WTC11 (cell line): ENCODE measurements around the gene OXNAD1.

Experiments used
- ATF1 ChIP-seq: sonication (generic); formaldehyde crosslinking; IDR thresholded peaks from 2 replicates; pipeline ENCODE4 v1.8.1; 2023; ENCODE audit warnings: mild to moderate bottlenecking, moderate library complexity, missing genetic modification reagents
- CREB1 ChIP-seq: sonication (generic); formaldehyde crosslinking; IDR thresholded peaks from 2 replicates; pipeline ENCODE4 v1.8.0; 2023; ENCODE audit warnings: mild to moderate bottlenecking, missing genetic modification reagents
- CTCF ChIP-seq: fragments of 200-600 bp; IDR thresholded peaks from 2 replicates; pipeline ENCODE4 v1.8.0; 2022; ENCODE audit warnings: antibody characterized with exemption
- ERG ChIP-seq: fragments of 250-450 bp; sonication (Bioruptor Pico); IDR thresholded peaks from 2 replicates; pipeline ENCODE4 v1.8.0; 2021; ENCODE audit warnings: mild to moderate bottlenecking
- FOXJ3 ChIP-seq: sonication (generic); formaldehyde crosslinking; IDR thresholded peaks from 2 replicates; pipeline ENCODE4 v1.9.0; 2021; ENCODE audit warnings: missing genetic modification reagents, mild to moderate bottlenecking, borderline replicate concordance
- JUN ChIP-seq: sonication (generic); formaldehyde crosslinking; IDR thresholded peaks from 2 replicates; pipeline ENCODE4 v1.8.0; 2023; ENCODE audit warnings: mild to moderate bottlenecking, missing genetic modification reagents
- PRDM15 ChIP-seq: sonication (generic); formaldehyde crosslinking; IDR thresholded peaks from 2 replicates; pipeline ENCODE4 v1.8.0; 2022; ENCODE audit warnings: missing genetic modification reagents
- TEAD1 ChIP-seq: sonication (generic); formaldehyde crosslinking; IDR thresholded peaks from 2 replicates; pipeline ENCODE4 v1.8.0; 2022; ENCODE audit warnings: mild to moderate bottlenecking, missing genetic modification reagents
- USF2 ChIP-seq: sonication (generic); formaldehyde crosslinking; IDR thresholded peaks from 2 replicates; pipeline ENCODE4 v1.8.1; 2023; ENCODE audit warnings: mild to moderate bottlenecking, missing genetic modification reagents, moderate library complexity

- TF ChIP-seq CTCF (no peak), JUN (CRISPR knock-in tag) (no peak), ERG (CRISPR knock-in tag) (no peak), TEAD1 (no peak), CREB1 (no peak), USF2 (CRISPR knock-in tag) (no peak), ATF1 (CRISPR knock-in tag) (no peak), FOXJ3 (CRISPR knock-in tag) (no peak), PRDM15 (CRISPR knock-in tag) (no peak)
These were observed 40.7 kb upstream of the OXNAD1 start for GRCh38 chr3:16224325-16224724.
